HL-60/S4 treated with phorbol 12-myristate 13-acetate at 8.2 ng/mL for 4 days and 3 days (cell line): ENCODE measurements around the gene METRN.
"Not testable (repeated sequence)": the region's sequence is repeated elsewhere in the genome, so short reads cannot be mapped to it uniquely, and the experiment has no call there.

Experiments
- in situ Hi-C: fragments of 300-500 bp; cut with MboI; formaldehyde crosslinking; loops from 2 replicates; pipeline ENCODE4 v1.15.0; 2022; ENCODE audit warnings: low sequenced_read_pairs

Gene METRN

DNA sequence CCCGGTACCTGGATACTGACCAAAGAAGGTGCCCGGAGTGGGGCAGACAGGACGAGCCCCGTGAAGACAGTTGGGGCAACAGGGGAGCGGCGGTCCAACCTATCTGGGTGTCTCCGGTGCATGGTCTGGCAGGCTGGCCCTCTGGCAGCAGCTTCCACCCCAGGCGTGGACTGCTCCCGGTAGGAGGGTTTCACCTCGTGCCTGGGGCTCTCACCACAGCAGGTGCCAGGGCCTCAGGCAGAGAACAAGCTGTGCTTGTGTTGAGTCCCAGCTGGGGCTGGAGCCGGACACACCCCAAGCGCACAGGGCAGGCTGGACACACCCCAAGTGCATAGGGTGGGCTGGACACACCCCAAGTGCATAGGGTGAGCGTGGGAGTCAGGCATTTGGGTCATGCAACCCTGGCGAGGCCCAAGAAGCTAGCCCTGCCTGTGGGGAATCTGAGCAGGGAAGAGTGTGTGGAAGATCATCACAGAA is 7.8 kb upstream of the METRN start:
- in situ Hi-C loops = no loop called here

DNA sequence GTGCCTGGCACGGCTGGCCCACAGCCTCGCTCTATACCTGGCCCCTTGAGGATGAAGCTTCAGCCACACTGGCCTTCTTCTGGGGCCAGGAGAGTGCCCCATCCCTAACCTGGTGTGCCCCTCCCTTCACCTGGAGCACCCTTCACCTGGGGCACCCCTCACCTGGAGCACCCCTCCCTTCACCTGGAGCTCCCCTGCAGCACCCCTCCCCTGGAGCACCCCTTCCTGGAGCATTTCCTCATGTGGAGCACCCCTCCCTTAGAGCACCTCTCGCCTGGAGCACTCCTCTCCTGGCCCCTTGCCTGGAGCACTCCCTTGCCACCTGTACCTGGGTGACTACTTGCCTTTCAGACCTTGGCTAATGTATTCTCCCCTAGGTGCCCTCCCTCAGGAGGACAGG is 6.9 kb upstream of the METRN start:
- in situ Hi-C loops = no loop called here

DNA sequence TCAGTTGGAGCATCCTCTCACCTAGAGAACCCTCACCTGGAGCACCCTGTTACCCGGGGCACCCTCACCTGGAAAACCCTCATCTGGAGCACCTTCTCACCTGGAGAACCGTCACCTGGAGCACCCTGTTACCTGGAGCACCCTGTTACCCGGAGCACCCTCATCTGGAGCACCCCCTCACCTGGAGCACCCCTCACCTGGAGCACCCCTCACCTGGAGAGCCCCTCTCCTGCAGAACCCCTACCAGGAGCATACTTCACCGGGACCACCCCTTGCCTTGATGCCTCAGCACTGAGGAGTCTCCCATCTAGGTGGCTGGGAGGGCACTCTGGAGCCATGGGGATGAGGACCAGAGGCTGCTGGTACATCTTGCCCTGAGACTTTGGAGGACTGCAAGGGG is 6.0 kb upstream of the METRN start:
- in situ Hi-C loops = no loop called here

DNA sequence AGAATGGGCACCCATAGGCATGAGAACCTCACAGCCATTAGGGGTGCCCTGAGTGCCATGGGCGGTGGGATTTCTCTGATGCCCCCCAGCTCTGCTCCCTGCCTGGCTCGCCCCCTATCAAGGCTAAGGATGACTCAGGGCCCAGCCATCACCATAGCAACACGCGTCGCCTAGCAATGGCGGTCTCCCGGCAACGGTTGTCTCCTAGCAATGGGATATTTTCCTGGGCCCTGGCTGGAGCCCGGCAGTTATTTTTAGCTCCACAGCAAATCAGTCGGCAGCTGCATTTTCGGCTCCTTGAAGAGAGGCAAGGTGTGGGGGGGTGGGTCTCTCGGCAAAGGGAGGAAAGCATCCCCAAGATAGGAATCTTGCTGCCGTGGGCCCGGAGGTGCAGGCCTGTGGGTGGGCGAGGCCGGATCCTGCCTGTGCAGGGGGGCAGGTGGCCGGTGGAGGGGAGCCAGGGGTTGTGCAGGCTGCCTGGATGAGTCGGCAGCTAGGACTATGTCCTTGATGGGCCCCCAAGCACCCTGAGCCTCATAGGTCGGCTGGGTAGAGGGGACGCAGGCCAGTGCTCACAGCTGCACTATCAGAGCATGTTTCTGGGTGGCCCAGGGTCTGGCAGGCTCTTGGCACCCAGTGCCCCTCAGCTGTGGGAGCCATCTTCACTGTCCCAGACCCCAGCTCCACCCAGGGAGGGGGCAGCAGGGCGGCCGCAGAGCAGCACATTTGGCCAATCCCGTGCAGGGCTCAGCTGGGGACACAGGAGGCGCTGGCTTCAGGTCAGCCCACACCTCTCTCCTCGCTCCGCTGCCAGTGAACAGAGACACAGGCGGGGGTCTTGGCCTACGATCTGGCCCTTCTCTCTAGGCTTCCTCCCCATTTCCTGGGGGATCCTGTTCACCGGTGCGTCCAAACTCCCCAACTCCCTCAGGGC is 5.1 kb upstream of the METRN start:
- in situ Hi-C loops = no loop called here

DNA sequence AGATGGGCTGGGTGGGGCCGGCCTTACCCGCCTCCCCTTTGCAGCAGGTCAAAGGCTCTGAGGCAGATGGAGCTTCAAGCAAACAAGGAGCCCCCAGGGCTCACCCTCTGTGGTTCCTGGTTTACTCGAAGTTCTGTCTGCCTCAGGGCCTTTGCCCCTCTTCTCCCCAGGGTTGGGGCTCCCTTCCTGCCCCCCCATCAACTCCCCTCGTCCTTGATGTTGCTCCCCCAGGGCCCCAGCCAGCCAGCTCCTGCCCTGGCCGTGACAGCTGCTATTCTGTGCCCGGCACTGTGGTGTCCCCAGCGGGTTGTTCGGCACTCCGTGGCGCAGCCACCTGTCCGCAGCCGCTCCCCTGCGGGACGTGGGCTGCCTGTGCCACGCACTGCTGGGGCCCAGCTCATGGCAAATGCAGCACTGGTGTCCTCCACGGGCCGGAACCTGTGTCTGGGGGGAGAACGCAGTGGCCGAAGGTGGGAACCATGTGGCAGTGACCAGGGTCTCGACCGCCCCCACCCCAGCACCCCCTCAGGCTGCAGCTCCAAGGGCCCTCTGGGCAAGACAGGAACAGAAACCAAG is 4.3 kb upstream of the METRN start:
- in situ Hi-C loops = no loop called here

DNA sequence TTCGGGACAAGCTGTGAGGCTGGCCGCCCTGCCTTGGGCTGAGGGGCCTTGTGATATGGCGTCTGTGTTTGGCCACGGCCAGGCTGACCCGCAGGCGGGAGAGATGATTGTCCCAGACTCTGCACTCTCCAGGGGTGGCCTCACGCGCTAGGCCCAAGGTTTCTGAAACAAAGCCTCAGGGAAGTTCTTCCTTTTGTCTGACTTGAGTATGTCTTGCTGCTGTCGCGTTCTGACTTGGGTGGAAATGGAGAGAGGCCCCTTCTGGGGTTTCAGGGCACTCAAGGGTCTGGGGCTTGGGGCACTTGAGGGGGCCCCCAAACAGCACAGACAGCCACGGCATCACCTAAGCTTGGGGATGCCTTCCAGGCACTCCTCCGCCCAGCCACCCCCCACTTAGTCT is 3.8 kb upstream of the METRN start:
- in situ Hi-C loops = no loop called here

DNA sequence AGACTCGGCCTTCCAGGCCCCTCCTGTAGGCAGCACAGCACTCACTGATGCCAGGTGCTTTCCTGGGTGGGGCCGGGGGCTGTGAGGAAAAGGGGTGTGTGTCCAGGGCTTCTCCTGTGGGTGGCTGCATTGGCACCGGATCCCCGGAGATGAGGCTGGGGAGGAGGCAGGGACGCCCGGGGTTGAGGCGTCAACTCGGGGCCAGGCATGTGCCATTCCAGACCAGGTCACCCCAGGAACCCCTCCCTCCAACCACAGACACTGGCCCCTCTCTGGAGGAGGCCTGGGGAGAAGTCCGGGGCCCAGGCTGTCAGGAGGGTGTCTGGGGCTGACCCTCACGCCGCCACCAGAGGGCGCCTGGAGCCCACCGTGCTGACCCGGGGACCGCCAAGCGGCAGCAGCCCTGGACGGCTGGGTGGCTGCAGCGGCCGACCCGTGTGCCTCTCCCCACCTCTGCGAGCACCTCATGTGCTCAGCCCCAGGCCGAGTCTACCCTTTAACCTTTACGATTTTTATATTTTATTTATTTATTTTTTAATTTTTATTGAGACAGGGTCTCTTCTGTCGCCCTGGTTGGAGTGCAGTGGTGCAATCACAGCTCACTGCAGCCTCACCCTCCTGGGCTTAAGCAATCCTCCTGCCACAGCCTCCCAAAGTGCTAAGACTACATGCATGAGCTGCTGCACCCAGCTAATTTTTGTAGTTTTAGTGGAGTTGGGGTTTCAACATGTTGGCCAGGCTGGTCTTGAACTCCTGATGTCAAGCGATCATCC is 3.2 kb upstream of the METRN start:
- in situ Hi-C loops = no loop called here

DNA sequence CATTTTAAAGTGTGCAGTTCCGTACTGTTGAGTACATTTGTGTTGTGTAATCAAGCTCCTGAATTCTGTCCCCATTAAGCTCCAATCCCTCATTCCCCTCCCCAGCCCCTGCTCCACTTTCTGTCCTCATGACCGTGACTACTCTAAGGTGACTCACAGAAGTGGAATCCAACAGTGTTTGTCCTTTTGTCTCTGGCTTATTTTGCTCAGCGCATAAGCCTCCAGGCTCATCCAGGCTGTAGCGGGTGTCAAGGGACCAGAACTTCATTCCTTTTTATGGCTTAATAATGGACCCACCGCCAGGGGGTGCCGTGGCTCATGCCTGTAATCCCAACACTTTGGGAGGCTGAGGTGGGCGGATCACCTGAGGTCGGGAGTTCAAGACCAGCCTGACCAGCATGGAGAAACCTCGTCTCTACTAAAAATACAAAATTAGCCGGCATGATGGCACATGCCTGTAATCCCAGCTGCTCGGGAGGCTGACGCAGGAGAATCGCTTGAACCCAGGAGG is 2.1 kb upstream of the METRN start:
- in situ Hi-C loops = not testable (repeated sequence)

DNA sequence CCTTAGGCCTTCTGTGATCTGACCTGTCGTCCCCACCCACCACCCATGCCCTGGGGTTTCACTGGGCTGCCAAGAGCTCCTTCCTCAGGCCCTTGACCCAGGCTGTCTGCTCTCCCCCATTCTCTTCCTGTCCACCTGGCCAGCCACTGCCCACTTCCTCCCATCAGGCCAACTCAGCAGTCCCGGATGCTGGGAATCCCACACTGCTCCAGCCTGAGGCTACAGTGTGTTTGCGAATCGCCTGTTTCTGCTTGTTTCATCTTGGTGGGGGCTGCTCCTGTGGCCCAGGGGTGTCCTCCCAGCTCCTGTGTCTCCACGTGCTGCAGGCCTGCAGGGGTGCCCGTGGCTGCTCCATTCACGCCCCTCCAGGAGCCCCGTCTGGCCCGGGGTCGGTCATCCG is 839 bp upstream of the METRN start:
- in situ Hi-C loops = no loop called here

DNA sequence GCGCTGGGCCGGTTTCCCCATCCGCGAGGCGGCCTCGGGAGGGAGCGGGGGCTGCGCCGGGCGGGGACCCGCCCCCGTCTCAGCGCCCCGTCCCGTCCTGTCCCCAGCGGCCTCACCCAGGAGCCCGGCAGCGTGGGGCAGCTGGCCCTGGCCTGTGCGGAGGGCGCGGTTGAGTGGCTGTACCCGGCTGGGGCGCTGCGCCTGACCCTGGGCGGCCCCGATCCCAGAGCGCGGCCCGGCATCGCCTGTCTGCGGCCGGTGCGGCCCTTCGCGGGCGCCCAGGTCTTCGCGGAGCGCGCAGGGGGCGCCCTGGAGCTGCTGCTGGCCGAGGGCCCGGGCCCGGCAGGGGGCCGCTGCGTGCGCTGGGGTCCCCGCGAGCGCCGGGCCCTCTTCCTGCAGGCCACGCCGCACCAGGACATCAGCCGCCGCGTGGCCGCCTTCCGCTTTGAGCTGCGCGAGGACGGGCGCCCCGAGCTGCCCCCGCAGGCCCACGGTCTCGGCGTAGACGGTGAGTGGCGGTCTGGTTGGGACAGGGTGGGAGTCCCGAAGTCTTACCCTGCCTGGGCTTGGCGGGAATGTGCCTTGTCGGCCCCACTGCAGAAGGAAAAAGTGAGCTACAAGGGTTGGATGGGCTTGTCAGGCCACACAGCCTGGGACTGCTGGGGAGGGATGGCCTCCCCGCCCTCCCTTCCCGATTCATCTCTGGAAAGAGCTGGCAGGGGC is 720 bp downstream of the METRN start:
- in situ Hi-C loops = no loop called here

DNA sequence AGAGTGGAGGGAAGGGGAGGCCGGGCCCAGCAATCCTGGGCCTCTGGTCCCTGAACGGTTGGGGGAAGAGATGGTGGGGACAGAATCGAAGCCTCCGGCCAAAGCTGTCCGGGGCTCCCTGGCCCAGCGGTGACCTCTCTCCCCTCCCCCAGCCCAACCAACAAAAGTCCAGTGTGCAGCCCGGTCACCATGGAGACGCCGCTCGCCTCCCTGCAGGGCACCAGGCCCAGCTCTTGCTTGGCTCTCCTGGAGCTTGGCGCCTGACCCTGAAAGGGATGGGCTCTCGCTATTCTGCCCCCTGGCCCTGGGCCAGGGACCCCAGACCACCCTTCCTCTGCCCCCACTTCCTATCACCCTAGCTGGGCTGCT is 1.3 kb downstream of the METRN start:
- in situ Hi-C loops = no loop called here

DNA sequence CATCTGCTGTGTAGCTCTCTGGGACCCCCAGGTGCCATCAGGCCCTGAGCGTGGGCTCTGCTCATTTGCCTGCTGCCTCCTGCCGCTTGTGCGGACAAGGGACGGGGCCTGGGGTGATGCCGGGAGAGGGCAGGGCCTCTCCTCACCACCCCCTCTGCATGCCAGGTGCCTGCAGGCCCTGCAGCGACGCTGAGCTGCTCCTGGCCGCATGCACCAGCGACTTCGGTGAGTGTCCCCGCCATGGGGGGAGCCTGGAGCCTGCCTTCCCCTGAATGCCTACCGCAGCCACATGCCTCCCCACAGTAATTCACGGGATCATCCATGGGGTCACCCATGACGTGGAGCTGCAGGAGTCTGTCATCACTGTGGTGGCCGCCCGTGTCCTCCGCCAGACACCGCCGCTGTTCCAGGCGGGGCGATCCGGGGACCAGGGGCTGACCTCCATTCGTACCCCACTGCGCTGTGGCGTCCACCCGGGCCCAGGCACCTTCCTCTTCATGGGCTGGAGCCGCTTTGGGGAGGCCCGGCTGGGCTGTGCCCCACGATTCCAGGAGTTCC is 1.9 kb downstream of the METRN start:
- in situ Hi-C loops = no loop called here

DNA sequence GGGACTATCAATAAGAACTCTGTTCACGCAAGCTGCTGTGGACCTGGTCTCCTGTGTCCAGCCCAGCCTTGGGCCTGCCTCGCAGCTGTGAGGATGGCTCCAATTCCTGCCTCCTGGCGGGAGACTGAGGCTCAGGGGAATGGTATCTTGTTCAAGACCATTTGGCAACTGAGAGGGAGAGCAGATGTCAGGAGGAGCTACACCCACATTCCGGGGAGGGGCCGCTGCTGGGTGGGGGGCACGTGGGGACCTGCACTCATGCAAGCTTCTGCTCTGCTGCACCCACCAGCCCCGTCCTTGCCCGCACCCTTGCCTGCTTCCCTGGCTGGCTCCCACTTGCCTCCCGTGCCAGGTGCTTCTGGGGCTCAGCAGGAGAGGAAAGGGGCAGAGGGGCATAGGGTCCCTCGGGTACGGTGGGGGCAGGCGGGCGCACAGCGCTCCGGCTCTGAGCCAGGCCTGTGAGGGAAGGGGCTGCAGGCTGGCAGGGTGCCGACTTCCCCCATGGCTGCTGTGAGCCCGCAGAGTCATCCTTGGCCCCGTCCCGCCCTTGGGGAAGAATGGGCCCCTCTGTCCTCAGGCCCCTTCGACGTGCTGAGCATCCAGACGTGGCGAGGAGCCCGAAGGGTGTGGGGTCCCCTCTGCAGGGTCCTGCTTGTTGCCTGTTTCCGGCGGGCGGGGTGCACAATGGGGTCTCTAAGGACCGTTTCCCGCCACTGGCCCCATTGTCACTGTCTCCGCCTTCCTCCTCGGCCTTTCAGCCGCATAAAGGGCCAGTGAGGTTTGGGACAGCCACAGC is 2.7 kb downstream of the METRN start:
- in situ Hi-C loops = no loop called here

DNA sequence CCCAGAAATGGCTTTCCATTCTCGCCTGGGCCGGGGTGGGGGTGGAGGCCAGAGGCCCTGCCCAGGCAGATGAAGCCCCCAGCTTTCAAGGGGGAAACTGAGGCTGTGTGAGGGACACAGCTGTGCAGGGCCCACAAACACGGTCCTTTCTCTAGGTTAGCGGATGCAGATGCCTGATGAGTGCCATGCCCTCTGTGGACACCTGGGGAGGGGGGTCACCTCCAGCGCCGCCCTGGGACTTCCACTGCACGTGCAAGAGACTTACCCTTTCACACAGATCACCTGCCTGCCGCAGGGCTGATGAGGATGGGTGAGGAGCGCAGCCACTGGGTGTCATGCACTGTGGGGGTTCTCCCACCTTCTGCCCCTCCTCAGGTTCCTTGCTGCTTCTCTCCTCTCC is 3.5 kb downstream of the METRN start:
- in situ Hi-C loops = no loop called here

DNA sequence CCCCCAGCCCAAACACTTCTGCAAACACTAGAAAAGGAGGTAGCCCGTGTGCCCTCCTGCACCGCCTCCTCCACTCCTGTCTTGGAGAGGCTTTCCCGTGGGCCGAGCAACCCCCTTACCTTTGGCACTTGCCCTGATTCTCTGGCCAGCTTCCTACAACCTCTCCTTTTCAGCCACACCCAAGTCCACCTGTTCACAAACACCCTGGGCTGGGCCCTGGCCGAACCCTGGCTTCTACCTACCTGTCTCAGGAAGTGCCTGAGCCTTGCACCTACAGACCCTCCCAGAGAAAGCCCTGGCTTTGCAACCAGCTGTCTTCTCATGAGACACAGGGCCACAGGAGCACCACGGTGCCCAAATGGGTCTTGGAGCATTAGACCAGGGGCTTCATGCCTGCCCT is 4.0 kb downstream of the METRN start:
- in situ Hi-C loops = no loop called here

DNA sequence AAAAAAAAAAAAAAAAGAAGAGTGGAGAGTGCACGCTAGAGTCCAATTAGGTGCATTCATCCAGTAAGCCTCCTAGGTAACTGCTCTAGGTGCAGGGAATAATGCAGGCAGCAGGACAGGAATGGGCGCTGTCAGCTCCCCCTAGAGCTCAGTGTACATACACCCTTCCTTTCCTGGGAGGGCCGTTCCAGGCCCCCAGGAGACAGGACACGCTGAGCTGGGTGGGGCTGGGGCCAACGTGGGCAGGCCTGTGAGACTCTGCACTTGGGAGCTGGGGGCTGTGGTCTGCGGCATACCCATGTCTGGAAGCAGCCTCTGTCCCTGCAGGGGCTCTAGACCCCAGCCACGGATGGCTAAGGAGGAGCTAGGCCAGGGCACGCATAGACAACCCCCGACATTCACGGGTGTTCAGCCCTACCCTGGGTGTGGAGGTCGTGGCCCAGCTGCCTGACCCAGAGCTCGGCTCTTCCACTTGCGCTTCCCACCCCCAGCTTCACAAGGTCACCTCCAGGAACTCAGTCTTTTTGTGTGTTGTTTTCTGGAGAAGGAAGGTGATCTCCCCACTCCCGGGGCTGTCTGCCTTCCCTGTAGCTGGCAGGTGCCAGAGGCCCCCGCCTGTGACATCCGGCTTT is 5.0 kb downstream of the METRN start:
- in situ Hi-C loops = no loop called here

DNA sequence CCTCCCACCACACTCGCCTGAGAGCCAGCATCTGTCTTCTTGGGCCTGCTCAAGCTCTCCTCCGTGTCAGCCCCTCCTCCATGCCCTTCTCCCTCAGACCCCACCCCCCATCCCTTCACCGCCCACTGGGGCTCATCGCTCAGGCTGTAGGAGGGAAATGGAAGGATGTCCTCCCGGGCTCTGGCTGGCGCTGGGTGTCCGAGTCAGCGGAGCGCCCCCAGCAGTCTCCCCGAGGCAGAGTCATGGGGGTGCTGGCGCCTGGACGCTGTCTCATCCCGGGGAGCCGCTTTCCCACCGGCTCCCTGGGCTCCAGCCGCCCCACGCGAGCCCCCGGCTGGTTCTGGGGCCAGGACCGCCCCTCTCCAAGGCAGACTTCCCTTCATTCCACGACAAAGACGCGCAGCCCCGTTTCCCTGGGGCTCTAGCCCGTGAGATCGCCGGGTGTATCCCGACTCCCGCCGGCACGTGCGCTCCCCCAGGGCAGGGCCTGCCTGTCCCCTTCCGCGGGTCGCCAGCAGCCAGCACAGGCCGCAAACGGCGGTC is 5.6 kb downstream of the METRN start:
- in situ Hi-C loops = no loop called here

DNA sequence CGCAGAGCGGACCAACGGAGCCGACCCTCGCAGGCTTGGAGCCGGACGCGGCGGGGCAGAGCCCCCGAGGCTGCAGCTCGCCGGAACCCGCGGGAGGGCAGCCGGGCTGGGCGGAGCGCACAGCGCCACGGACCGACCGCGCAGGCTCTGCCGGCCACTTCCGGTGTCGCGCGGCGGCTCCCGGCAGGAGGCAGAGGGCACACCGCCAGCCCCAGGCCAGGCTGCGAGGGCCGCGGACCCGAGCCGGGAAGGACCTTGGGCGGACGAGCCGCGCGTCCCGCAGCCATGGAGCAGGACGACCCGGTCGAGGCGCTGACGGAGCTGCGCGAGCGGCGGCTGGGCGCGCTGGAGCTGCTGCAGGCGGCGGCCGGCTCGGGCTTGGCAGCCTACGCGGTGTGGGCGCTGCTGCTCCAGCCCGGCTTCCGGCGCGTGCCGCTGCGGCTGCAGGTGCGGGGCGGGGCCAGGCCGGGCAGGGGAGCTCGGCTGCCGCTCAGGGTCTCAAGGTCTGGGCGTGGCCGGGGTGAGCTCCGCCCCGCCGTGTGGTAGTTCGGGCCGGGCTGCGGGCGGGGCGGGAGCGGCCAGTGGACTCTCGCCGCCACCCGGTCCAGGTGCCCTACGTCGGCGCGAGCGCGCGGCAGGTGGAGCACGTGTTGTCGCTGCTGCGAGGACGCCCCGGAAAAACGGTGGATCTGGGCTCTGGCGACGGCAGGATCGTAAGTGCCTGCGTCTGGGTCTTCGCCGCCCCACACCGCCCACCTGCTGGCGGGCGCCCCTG is 6.3 kb downstream of the METRN start, which contains the start of gene ANTKMT:
Gene ANTKMT, plus strand, starts transcription at position 157 of the 775 bp plus-strand sequence. Its CDS starts 129 bp downstream, at position 286.
- in situ Hi-C loops = no loop called here
